Thyroid gland (tissue), 4 donors: ENCODE results near the gene ABCA5.

Source experiments
- POLR2A ChIP-seq, 2 donors: fragments of 450-650 bp; IDR thresholded peaks; one replicate each; pipeline ENCODE4 v1.6.1; 2017; ENCODE audit warnings: antibody characterized with exemption in 2 of 2, mild to moderate bottlenecking in 2 of 2, moderate library complexity in 1 of 2
- TF ChIP-seq, protein P1 (sequence below), 6 experiments: fragments of 200-600 bp in 3 of 6; fragments of 450-650 bp in 3 of 6; sonication (generic) in 3 of 6; IDR thresholded peaks; one replicate each; pipeline ENCODE4 v1.5.1; 2016 to 2019; ENCODE audit warnings: antibody characterized with exemption in 6 of 6, mild to moderate bottlenecking in 2 of 6, inconsistent platforms in 1 of 6, moderate library complexity in 1 of 6

DNA sequence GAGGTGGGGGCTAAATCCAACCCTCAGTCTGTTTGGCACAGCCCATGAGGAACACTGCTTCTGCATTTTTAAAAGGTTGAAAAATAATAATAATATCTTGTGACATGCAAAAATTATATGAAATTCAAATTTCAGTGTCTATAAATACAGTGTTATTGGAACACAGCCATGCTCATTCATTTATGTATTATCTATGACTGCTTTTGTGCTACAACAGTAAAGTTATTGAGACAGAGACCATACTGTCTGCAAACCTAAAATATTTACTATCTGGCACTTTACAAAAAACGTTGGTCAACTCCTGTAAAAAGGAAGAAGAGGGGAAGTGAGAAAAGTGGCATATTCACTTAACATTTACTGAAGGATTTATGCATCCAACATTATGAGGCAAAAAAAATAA, 3.1 kb downstream of the ABCA5 start:
- TF ChIP-seq, protein P1, sequence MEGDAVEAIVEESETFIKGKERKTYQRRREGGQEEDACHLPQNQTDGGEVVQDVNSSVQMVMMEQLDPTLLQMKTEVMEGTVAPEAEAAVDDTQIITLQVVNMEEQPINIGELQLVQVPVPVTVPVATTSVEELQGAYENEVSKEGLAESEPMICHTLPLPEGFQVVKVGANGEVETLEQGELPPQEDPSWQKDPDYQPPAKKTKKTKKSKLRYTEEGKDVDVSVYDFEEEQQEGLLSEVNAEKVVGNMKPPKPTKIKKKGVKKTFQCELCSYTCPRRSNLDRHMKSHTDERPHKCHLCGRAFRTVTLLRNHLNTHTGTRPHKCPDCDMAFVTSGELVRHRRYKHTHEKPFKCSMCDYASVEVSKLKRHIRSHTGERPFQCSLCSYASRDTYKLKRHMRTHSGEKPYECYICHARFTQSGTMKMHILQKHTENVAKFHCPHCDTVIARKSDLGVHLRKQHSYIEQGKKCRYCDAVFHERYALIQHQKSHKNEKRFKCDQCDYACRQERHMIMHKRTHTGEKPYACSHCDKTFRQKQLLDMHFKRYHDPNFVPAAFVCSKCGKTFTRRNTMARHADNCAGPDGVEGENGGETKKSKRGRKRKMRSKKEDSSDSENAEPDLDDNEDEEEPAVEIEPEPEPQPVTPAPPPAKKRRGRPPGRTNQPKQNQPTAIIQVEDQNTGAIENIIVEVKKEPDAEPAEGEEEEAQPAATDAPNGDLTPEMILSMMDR (IDR thresholded peaks at IDR 0.05): no peak
- no peak for TF ChIP-seq POLR2A (IDR thresholded peaks at IDR 0.05)
